K562 (cell line): ENCODE results near the gene CST4. TPM values are rescaled to one million over a fixed set of nuclear protein-coding genes. Genes with fewer than 3 reads are reported as not detected.

Experiments used
- CHD2 ChIP-seq: IDR thresholded peaks from 2 replicates; pipeline ENCODE4 v1.6.1; 2011; ENCODE audit warnings: low read depth, low read length
- E2F4 ChIP-seq: sonication (generic); formaldehyde crosslinking; IDR thresholded peaks from 2 replicates; pipeline ENCODE4 v1.8.0; 2022; ENCODE audit warnings: mild to moderate bottlenecking, low read depth, missing genetic modification reagents
- NEUROD1 ChIP-seq: fragments of 150-350 bp; IDR thresholded peaks from 2 replicates; pipeline ENCODE4 v1.6.1; 2014; ENCODE audit warnings: borderline replicate concordance, low read length, low read depth; ENCODE audit not compliant: partially characterized antibody
- NR3C1 ChIP-seq: sonication (generic); formaldehyde crosslinking; IDR thresholded peaks from 2 replicates; pipeline ENCODE4 v1.8.1; 2022; ENCODE audit warnings: missing genetic modification reagents
- NRF1 ChIP-seq, 2 experiments: fragments of 450-650 bp; IDR thresholded peaks in 1 of 2; conservative IDR thresholded peaks in 1 of 2; 2 replicates each; pipeline ENCODE4 v1.6.1; 2014; ENCODE audit warnings: mild to moderate bottlenecking in 2 of 2
- RBBP5 ChIP-seq: fragments of 200-600 bp; sonication (generic); IDR thresholded peaks from 2 replicates; pipeline ENCODE4 v1.6.1; 2012; ENCODE audit warnings: borderline replicate concordance, mild to moderate bottlenecking, low read length, control low read depth, inconsistent platforms; ENCODE audit not compliant: insufficient read depth, poor library complexity, severe bottlenecking
- RBM22 ChIP-seq: fragments of 200-400 bp; formaldehyde crosslinking; IDR thresholded peaks from 2 replicates; pipeline ENCODE4 v1.6.1; 2018; ENCODE audit warnings: low read length, low read depth; ENCODE audit not compliant: poor library complexity, severe bottlenecking
- REST ChIP-seq, 2 experiments: fragments of 450-650 bp; formaldehyde crosslinking in 1 of 2; IDR thresholded peaks; 2 replicates each; pipeline versions ENCODE4 v1.4.0 to v1.6.1; 2014 to 2020; ENCODE audit warnings: mild to moderate bottlenecking in 2 of 2, borderline replicate concordance in 1 of 2, low read depth in 1 of 2
- ZBTB9 ChIP-seq: fragments of 450-650 bp; formaldehyde crosslinking; IDR thresholded peaks from 2 replicates; pipeline ENCODE4 v1.4.0; 2020; ENCODE audit warnings: mild to moderate bottlenecking, moderate library complexity
- ZFP1 ChIP-seq: fragments of 450-650 bp; formaldehyde crosslinking; IDR thresholded peaks from 2 replicates; pipeline ENCODE4 v1.4.0; 2020; ENCODE audit warnings: mild to moderate bottlenecking, mixed read lengths
- ZNF3 ChIP-seq: fragments of 250-450 bp; sonication (Bioruptor Pico); IDR thresholded peaks from 2 replicates; pipeline ENCODE4 v1.5.0; 2021; ENCODE audit warnings: mild to moderate bottlenecking, moderate library complexity
- ZNF507 ChIP-seq: conservative IDR thresholded peaks from 2 replicates; pipeline ENCODE4 v1.6.1; 2017; ENCODE audit warnings: missing genetic modification characterization, missing compliant biosample characterization
- ZNF764 ChIP-seq: fragments of 250-450 bp; sonication (Bioruptor Pico); IDR thresholded peaks from 2 replicates; pipeline ENCODE4 v1.4.0; 2020; ENCODE audit warnings: low read depth, mild to moderate bottlenecking, moderate library complexity
- polyA plus RNA-seq, 8 experiments: library from polyadenylated mRNA; depleted of rRNA in 4 of 8; stranded (reverse) in 5 of 8; unstranded in 3 of 8; fragments of >200 nt; fragmentation: Nextera tagmentation in 2 of 8; fragmentation: Illumina TruSeq in 1 of 8; extraction: Ambion mirVana in 2 of 8; extraction: Trizol in 1 of 8; gene quantifications; 2 replicates each; pipeline versions ENCODE4 v1.2.1 to v1.2.3, GENCODE V29; 2011 to 2014; ENCODE audit warnings: inconsistent platforms in 1 of 8, missing spikeins in 1 of 8
- total RNA-seq, 7 experiments: library from RNA; depleted of rRNA in 6 of 7; stranded (reverse); fragments of >200 nt in 6 of 7; fragmentation: Illumina TruSeq in 2 of 7; extraction: Trizol in 2 of 7; gene quantifications; 2 replicates each; pipeline versions ENCODE4 v1.2.1 to v1.2.3, GENCODE V29; 2011 to 2021; ENCODE audit warnings: low replicate concordance in 1 of 7

Gene CST4
- total and polyA plus RNA-seq, 9 of the 15 experiments (the other 6 are each of a cell fraction or from before 2014, with no cell fraction given) = not detected

- TF ChIP-seq E2F4 (CRISPR knock-in tag) (no peak), RBBP5 (peak; percentile 24), NEUROD1 (no peak), ZFP1 (CRISPR knock-in tag) (no peak), ZNF3 (CRISPR knock-in tag) (no peak), ZBTB9 (CRISPR knock-in tag) (0 out of 2 replicates have a peak, but pooled peaks have one; percentile 47), REST (IDR thresholded peaks at IDR 0.05; ENCODE audit: borderline replicate concordance) (no peak), REST (CRISPR knock-in tag; IDR thresholded peaks at IDR 0.05; ENCODE audit: low read depth) (no peak), CHD2 (no peak), RBM22 (peak; percentile 76), ZNF764 (CRISPR knock-in tag) (no peak), NR3C1 (0 out of 2 replicates have a peak, but pooled peaks have one; percentile 27), ZNF507 (tag) (no peak), NRF1 (conservative IDR thresholded peaks at IDR 0.05 in 1 of 2, IDR thresholded peaks at IDR 0.05 in 1 of 2) (peak; percentile 70 to 71)
These were observed 51.3 kb downstream of the CST4 start, which contains the start of gene CST3 (continued) for GRCh38 chr20:23637282-23638221.
